OCI-LY1 (cell line): ENCODE data around the gene C22orf15.

Experiments used
- CTCF ChIP-seq: fragments of 200-600 bp; sonication (generic), shearing (Covaris generic); IDR thresholded peaks from 2 replicates; pipeline ENCODE4 v1.5.1; 2017; ENCODE audit warnings: mild to moderate bottlenecking, antibody characterized with exemption, low read length, moderate library complexity, mixed read lengths
- EZH2 ChIP-seq: fragments of 200-600 bp; sonication (generic), shearing (Covaris generic); IDR thresholded peaks from 2 replicates; pipeline ENCODE4 v1.8.0; 2017; ENCODE audit warnings: borderline replicate concordance, mixed run types, mild to moderate bottlenecking, antibody characterized with exemption, low read length, moderate library complexity, mixed read lengths

- TF ChIP-seq CTCF, result no peak
- TF ChIP-seq EZH2, result no peak
Observed at GRCh38 chr22:23779083-23779482, 16.3 kb downstream of the C22orf15 start.
